ENCODE results near the gene TNIK.

The TNIK gene

DNA sequence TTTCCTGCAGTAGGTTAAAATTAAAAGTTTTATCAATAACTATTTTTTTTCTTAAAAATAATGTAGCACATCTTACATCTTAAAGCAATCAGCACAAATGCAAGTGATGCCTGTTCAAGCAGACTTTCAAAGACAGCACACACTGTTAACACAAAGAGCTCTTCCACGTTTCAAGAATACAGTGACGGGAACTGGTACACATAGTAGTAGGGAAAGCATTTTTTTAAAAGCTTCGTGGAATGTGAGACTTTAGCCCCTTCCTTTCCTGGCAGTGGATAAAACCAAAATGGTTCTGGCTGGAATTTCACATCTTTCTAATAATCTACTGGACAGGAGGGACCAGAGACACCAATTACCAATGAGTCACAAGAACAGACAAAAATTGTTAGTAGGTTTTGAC, 400.2 kb downstream of the TNIK start:
- no peak for DNase-seq

DNA sequence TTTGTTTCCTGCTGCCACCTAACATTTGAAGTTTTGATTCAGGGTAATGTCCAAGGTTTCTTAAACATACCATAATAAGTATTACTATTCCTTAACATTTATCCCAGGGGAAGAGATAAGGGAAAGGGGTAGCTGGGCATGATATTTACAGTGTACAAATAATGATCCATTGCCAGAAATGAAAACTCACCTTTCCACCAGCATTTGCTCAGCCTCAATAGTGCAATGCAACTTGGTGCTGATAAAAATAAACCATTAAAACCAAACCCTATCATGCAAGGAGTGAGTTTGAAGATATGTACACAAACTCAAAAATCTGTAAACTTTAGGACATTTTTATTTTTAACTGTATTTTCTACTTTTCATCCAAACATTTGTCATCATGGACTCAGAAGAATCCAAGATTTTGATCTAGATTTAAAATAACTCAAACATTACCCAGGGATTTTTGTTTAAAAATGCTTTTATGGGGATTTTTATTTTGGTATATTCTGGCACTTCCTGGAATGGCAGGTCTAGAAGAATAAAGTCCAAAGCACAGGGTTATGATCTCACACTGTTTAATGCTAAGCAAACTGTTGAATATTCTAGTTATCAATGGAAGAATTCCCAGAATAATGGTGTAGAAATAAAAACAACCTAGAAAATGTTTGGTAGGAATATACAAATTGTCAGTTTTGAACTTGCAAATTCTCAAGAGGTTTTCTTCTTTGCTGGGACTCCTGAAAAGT, 401.2 kb downstream of the TNIK start:
- DNase-seq: no peak

DNA sequence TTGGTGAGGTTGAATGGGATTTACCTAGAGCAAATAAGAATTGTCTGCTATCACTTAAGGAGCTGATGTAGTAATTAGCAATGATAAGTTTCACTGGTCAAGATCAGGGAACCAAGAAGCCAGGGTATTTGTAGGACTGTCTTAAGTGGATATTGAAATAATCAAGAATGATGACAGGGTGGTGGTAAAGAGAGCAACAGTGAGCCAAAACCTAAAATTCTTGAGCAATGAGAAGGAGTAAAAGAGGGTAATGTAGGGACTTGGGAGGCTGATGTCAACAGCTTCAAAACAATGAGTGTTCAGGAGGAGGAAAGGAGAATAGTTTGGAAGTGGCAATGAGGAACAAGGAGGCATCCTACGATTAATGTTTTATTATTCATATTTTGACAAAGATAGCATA, 402.1 kb downstream of the TNIK start:
- DNase-seq: no peak

DNA sequence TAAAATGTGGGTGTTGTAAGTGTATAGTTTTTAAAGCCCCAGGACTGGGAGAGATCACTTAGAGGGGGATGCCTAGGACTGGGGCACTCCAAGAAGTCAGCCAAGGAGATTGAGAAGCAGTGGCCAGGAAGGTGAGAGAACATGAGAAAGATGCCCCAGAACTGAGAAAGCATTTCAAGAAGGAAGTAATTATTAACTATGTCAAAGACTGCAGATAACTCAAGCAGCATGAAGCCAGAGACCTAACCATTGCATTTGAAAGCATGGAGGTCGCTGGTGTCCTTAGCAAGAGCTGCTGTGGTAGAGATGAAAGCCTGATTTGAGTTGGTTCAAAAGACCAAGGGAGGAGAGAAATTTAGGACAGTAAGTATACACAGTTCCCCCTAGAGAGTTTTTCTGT, 403.1 kb downstream of the TNIK start:
- DNase-seq: no peak

DNA sequence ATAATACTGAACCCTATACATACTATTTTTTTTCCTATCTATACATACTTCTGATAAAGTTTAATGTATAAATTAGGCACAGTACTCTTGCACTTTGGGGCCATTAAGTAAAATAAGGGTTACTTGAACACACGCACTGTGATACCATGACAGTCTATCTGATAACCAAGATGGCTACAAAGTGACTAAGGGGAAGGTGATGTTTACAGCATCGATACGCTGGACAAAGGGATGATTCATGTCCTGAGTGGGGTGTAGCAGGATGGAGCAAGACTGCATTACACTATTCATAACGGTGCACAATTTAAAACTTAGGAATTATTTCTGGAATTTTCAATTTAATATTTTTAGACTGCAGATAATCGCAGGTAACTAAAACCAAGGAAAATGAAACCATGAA, 403.7 kb downstream of the TNIK start:
- no peak for DNase-seq

DNA sequence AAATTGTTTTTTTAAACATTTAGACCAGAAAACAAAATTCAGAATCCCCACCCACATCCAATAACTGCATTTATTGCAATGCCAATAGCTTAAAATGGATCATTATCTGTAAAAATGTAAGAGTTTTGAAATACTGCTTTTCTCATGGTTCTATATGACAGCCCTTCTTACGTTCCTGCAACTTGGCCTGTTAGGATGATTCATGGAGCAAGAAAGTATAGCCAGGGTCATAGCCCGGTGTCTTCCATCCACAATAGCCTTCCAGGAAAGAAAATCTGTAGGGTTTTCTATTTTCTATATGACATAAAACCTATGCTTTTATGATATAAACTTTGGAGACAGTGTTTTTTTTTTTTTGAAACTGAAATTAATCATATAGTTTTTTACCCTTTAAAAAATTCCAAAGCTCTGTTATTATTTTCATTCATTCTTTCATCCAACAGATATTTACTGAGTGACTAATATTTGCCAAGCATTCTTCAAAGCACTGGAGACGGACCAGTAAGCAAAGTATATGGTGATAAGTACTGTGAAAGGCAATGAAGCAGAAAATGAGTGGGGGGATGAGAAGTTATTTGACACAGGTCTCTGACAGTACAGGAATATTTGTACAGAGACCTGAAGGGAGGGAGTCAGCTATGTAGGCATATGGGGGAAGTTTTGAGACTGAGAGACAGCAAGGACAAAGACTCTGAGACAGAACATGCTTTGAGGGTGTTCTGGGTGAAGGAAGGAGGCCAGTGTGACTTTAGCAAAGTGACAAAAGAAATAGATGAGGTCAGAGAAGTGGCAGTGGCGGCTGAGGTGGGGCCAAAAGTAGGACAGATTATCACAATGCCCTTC, 404.6 kb downstream of the TNIK start:
- peak; percentile 24 for DNase-seq

DNA sequence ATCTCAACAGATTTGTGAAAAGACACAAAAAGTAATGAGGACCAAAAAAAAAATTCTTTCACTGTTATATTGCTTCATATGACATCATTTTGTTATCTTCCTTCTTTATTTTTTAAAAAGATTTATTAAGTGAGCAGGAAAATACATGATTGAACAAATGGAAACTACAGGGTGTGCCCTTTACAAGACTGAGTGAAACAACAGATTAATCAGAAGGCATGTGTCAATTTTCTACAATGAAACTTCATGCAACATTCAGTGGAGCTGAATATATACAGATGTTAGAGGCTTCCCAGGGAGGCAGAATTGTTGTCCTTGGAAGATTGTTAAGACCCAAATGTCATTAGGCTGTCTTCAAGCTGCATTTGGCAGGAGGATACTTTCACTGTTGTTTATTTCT, 405.3 kb downstream of the TNIK start:
- no peak for DNase-seq

DNA sequence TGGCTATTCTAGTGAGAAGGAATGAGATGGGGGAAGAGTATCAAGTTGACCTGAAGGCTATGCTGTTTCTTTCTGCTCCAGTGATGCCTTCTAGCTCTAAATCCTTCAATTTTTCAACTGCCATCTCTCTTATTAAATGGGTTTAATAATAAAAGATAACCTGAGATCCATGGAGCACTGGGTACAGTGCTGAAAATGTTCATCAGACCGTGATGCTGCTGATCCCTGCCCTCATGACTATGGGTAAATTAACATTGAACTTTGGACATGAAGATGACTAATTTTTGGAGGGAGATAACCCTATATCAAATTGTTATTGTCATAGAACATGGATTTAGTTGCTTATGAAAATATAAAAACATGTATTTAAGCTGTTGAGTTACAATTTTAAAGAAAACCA, 406.0 kb downstream of the TNIK start:
- no peak for DNase-seq

DNA sequence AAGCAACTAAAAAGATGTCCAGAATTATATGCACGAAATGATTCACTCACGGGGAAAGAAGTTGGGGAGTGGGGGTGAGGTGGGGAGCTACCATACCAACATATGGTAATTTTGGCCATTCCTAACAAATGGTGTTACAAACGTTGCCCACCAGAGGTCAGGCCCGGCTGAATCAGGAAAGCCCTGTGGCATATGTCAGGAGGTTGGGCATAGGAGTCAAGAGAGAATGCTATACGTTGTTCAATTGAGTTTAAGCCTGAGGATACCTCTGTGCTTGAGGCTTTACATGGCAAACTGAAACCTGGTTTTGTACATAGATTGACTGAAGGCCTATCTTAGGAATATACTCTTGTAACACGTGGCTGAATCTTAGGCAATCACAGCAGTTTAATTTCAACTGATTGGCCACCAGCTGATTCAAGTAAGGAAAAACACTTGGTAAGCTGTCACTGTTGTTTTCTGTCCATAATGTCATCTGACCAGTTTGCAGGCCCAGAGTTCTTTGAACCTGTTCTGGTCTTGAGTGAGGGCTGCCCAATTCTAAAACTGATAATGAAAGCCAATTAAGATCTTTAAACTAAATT, 410.3 kb downstream of the TNIK start:
- DNase-seq: peak; percentile 41

DNA sequence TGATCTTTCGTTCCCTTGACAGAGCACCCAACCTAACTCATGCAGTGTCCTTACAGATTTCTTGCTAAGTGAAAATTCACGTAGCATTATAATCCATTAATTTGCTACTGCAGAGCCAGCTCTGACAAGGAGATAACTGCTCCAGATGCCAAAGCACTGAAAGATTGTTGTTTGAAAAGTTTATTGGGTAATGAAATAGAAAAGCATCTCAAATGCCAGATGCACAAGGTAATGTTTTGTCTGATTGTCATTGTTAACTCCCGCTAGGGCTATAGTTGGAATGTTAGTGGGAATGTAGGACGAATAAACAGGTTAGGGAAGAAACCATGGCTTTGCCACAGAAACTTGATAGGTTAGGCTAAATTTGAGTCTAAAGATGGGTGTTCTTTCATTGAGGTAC, 413.4 kb downstream of the TNIK start:
- no peak for DNase-seq

DNA sequence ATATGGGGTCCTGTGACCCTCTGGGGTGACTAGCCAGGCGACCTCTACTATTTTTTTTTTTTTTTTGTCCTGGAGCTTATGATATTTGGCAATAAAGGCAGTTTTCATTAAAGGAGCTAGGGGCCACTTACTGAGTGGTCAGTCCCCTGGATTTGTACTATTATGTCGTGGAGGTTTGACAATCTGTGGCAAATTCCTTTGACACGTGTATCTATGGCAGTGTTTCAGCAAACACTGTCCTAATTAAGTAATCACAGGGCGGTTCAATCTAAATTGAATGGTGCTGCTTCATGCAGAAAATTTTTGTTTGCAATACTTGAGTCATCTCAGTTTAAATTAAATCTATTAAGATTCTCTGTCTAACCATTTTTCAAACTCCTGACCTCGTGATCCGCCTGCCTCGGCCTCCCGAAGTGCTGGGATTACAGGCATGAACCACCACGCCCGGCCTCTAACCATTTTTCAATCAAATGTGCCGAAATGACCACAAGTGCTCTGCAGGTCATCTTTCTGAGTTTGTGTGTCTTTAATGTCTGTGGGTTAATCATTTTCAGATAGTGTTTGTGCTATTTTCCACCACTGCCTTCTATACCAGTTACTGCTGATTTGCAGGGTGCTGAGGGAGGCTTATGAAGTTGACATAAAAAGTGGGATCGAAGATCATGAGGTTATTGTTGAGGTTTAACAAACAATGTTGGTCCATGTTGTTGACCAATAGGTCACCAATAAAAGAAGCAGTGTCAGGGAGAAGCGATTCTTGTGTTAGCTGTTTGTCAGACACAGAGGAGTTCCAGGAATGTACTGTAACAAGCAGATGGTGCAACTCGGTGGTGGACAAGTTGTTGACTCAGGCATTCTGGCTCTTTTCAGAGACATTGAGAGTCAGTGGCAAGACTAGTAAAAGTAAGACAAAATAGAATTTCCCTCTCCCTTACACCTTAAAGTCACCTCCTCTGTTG, 415.1 kb downstream of the TNIK start:
- DNase-seq: no peak

DNA sequence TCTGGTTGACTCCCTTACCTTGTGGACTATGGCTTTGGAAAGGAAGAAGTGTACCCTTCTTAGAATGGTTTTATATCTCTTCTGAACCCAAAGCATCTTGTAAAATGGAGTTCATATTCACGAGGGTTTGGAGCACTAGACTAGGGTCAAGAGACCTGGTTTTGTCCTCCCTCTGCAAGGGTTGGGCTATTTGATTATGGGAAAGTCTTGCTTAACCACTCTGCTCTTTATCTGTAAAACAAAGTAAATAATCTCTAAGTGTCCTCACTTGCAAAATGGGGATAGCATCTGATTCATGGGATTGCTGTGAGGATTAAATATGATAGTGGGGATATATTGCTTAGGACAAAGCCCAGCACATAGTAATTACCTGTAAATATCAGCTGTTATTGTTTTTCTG, 415.8 kb downstream of the TNIK start:
- DNase-seq: no peak

DNA sequence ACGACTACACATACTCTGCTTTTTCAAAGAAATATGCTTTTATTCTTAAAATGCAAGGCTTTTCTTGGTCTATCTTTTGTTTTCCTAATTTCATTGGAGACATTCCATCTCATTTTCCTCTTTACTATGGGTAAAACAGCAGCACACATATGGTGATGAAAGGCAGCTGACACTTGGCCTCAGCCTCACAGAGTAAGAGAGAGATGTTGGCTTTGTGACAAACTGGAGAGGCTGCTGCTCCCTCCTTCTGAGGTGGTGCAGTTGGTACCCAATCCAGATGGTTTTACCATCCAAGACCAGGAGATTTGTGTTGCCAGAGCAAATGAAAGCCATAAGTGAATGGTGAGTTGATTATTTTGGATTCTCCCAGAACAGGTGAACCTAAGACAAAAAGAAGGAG, 420.5 kb downstream of the TNIK start:
- no peak for DNase-seq

DNA sequence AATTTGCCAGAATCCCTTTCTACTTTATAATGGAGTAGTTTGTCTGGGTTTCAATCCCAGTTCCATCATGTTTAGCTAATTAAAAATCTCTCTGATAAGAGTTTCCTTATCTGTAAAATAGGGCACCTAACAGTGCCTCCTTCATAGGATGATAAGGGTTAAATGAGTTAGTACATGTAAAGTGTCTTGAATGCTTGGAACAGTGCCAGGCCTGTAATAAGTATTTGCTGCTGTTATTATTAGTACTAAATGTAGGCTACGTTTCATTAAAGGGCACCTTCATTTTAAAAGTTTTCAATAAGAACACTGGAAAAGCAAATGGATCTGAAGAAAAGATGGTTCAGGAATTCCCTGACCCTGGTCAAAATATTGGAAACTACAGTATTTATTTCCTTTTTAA, 421.9 kb downstream of the TNIK start:
- DNase-seq: no peak

DNA sequence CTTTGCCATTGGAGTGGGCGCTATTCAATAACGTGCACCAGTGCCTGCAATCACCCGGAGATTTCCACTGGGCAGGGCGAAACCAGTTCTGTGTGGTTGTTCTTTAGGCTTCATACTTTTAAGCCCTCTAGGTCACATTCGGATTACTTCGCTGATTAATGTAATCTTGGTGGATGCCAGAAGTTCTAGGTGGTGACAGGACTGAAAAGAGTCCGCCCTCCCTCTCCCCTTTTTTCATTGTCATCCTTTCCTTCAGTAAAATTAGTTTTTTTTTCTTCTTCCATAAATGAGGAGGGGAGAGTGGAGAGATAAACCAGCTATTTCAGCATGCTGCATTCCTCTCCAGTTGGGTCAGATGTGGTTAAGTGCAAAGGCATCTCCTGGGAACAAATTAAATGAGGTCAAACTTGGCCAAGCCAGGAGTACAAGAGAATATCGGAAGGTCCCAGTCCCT, 431.4 kb downstream of the TNIK start:
- DNase-seq: no peak

DNA sequence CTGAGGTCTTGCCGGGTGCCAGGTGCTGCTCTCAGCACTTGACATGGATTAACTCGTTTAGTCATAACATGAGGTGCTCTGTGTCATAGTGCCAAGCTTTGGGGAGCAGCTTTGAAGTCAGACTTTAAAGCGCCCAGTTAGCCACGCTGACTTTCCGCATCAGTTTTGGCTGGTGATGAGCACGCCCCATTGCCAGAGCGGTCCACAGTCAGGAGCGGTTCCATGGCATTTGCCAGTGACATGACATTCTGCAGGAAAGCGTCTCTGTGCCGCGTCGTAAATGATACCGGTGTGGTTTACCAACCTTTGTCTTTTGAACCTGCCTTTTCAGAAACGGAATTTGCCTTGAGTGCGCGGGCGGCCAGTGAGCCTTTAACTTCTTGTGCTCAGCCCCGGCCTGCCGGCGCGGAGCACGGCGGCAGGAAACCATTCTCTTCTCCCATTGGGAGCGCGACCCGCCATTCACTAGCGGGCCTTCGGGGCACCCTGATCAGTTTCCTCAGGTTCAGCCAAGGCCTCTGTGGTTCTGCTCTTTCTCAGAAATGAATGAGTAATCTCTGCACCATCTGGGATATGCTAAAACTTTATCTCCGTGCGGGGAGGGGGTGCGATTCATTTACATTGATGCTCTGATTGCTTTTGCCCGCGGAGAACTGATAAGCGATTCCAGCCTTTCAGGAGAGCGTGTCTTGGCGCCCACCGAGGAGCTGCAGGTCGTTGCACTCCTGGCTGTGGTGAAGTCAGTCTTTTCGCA, 432.0 kb downstream of the TNIK start:
- peak; percentile 25 for DNase-seq

DNA sequence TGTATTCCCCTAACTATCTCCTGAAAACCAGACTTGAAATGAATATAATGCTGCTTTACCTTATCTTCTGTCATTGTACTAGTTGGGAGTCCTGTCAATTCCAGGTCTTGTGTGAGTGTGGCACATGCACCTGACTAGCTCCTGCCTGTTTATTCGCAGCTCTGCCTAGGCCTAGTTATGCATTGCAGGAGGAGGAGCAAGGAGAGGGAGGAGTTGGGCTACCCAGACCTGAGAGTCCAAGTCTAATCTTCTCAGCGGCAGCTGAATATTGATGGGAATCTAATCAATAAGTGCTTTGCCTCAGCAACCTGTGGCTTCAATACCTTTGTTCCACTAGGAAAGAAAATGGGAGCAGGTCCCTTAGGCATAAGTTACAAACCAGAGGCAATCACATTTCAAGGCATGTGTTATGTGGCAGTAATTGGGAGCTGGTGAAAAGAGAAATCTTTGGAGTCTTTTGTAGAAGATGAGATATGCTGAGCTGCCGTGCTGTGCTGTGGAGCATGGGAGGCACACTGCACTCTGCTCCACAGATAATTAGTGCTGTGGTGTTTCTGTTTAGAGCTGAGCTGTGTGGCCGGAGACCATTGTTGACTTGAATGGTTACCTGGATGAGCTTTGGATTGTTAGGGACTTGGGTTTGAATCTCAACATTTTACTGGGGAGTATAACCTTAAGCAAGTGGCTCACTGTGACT, 433.5 kb downstream of the TNIK start, which contains the start of gene SLC2A2:
Gene SLC2A2, minus strand, starts transcription at position 124 of the 697 bp plus-strand sequence. Its CDS starts 50 bp downstream, at position 74.
- no peak for DNase-seq

DNA sequence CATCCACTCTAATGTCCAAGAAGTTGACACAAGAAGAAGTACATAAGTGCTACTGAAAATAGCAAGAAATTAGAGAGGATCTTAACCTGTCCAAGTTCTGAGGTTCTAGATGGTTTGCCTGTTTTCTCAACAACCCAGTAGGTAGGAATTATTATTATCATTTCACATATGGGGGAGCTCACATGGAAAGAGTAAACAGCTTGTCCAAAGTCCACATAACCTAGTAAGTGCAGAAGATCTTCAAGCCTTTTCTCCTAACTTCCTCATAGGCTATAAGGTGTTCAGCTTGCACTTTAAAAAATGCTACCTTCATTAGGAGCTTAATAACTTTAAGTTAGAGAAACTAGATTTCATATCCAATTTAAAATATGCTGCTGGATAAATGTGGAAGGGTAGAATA, 436.6 kb downstream of the TNIK start:
- DNase-seq: no peak

DNA sequence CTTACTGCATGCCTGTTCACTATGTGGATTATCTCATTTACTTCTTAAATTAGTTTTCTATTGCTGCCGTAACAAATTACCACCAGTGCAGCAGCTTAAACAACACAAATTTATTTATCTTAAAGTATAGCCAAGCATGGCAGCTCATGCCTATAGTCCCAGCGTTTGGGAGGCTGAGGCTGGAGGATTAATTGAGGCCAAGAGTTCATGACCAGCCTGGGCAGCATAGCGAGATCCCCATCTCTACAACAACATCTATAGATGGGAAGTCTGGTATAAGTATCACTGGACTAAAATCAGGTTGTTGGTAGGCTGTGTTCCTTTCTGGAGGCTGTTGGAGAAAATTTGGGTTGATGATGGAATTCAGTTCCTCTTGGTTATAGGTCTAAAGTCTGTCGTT, 438.8 kb downstream of the TNIK start:
- DNase-seq: no peak

DNA sequence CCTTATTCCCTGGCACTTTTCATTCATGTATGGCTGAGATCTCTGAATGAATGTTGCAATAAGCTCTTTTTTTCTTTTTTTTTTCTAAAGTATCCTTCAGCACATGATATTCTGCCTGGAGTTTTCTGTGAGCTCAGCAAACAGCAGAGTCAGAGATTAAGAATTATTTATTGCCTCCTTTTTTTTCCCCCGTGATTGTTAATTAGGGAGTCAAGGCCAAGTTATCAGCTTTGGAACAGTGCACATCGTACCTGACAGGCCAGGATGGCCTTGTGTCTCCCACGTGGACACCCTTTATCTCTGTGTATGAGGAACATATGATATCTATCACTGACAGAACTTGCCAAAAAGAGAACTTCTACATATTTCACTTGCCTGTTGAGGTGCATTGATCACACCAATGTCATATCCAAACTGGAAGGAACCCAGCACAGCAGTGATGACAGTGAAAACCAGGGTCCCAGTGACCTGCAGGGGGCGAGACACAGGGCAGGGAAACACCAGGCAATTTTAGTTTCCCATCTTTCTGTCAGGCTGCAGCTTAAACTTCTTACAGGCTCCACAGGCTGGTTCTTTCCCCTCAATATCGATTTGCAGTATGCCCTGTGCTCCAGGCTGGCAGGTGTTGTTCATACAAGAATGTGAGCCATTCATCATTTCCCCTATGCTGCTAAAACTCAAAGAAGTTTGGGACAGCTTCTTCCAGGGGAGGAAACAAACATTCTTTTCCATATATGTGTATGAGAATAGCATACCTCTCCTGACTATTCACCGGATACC, 441.9 kb downstream of the TNIK start:
- no peak for DNase-seq

Data from NCI-H526 treated with DMSO at 0.1 percent for 48 hours (cell line).